Stimulated activated CD8-positive, alpha-beta memory T cell treated with anti-CD3 and anti-CD28 coated beads, Interleukin-15, amount 100 ng/mL, for 24 hours (primary cell): ENCODE measurements around the gene USP40.

Experiments
- DNase-seq: peaks from one replicate; pipeline ENCODE4 v3.0.0-alpha.2; 2020; ENCODE audit warnings: low read depth

Gene USP40

DNA sequence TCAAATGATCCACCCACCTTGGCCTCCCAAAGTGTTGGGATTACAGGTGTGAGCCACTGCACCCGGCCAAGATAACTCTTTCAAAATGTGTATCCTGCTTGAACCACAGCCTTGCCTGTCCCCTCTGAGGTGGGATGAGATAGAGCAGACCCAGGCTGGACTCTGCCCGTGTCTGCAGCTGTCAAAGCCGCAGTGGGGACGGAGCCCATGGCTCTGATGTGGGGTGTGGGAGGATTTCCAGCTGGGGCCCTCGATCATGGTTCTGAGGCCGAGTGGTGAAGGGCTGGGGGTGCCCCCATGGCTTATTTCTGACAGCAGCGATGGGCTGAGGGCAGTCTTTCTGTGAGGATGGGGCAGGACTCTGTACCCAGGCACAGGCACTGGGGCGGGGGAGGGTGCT, 107.8 kb downstream of the USP40 start:
- DNase-seq, result no peak

- no peak for DNase-seq
Measured at GRCh38 chr2:233458031-233458610, 108.5 kb downstream of the USP40 start.

GRCh38 chr2:233457356-233457755, 109.2 kb downstream of the USP40 start:
- DNase-seq, result no peak

DNA sequence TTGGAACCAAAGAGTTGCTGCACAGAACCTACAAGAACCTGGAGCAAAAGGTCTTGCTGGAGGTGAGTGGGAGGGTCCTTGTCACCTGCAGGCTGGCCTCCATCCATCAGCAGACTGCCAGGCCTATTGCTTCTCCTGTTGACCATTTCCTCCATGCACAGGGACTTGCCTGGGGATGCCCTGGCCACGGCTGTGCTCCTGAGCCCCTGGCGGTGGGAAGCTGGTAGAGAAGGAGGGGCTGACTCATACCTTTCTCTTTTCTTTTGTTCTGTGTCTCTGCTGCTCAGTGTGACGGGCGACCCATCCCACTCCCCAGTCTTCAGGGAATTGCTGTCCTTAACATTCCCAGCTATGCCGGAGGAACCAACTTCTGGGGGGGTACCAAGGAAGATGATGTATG, 109.6 kb downstream of the USP40 start:
- no peak for DNase-seq

GRCh38 chr2:233456111-233456510, 110.5 kb downstream of the USP40 start:
- no peak for DNase-seq

GRCh38 chr2:233455491-233455890, 111.1 kb downstream of the USP40 start:
- DNase-seq, result no peak

DNA sequence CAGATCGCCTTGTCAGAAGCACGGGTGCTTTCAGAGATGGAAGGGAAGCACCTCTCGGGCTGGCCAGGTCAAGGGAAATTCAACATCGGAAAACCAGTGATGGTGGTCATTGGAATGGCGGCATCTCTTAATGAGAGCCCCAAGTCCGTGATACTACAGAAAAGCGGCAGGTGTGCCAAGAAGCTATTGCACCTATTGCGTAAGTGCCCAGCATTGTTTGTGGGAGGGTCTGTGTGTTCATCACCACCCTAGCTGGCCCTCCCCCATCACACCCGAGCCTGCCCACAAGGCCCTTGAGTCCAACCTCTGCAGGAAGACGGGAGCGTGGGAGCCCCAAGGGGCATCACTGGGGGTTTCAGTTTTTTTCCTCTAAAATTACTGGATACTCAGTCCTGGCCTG, 111.6 kb downstream of the USP40 start:
- no peak for DNase-seq

DNA sequence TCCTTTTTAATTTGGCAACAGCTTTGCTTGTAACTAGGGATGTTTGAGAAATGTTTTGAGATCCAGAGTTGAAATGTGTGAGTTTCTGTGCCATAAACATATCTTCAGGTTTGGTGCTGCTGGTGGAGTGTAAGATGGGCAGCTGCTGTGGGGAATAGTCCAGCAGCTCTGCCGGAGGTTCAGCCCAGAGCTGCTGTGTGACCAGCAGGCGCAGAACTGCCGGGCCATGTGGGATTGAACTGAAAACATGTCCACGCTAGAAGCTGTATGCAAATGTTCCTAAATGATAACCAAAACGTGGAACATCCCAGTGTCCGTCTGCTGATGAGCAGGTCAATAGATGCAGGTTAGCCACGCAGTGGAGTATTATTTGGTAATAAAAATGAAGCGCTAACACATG, 112.7 kb downstream of the USP40 start:
- no peak for DNase-seq

- DNase-seq, result no peak
Measured at GRCh38 chr2:233453111-233453915, 113.3 kb downstream of the USP40 start.

- DNase-seq, result no peak
Measured at GRCh38 chr2:233451950-233452349, 114.6 kb downstream of the USP40 start.

DNA sequence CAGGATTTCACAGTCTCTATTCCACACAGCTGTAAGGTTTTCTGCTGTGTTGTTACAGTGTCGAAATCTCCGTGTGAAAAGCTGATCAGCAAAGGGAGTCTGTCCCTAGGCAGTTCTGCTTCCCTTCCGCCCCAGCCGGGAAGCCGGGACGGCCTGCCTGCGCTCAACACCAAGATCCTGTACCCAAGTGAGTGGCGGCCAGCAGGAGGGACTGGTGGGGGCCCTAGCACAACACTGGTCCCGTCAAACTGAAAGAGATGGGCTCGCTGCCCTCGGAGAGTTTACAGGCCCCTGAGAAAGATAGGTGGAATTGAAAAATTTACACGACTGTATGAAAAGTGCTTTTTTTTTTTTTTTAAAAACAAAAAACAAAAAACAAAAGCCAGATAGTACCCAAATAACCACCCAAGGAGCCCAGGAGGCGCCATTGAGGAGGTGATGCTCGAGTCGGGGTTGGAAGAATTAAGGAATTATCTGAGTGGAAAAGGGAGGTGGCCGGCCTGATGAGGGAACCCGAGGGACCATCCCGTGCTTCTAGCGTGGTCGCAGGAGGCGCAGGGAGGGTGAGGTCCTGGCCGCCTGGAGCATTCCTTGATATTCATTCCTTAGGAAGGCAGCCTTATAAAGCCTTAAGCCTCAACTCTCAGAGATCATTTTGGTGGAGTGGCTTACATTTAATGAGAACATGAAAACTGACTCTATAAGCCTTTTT, 115.6 kb downstream of the USP40 start:
- DNase-seq, result no peak

GRCh38 chr2:233449921-233450863, 116.4 kb downstream of the USP40 start:
- no peak for DNase-seq

DNA sequence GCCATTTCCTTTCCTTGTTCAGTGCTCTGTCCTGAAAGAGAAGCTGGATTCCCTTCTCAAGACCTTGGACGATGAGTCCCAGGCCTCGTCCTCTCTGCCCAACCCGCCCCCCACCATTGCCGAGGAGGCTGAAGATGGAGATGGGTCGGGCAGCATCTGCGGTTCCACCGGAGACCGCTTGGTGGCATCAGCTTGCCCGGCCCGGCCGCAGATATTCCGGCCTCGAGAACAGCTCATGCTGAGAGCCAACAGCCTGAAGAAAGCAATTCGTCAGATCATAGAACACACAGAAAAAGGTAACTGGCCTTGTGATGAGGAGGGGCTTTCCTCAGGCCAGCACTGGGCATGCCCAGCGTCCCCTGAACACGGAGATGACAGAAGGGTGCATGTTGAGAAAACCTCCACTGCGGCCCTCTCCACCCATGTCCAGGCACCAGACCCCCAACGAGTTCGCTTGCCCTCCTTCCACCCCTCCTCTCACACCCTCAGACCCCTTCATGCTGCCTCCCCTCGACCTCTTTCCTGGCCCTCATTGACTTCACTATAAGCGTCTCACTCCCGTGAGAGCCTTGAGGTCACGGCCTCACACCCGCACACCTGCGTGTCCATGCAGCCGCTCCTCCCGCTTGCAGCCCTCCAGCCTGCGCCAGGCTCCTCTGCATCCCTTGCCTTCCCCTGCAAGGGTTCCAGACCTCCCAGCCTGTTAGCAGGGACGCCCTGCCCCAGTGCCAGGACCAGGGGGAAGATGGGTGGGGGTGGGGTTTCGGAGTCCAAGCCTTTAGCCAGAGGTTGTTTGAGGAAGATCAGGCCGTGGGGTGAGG, 117.3 kb downstream of the USP40 start:
- no peak for DNase-seq

- no peak for DNase-seq
Measured at GRCh38 chr2:233448575-233448974, 118.0 kb downstream of the USP40 start.

DNA sequence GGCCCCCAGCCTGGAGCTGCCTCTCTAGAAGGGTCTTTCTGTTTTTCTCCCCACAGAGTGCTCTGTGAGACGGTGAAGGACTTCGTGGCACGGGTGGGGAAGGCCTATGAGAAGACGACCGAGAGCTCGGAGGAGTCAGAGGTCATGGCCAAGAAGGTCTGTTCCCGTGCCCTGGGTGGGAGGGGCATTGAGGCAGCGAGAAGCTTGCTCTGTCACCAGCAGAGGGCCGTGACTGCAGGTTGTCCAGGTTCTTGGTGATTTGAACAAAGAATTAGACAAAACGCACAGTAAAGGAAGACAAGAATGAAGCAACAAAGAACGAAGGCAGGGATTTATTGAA, 118.4 kb downstream of the USP40 start:
- no peak for DNase-seq

- DNase-seq, result no peak
Measured at GRCh38 chr2:233447506-233448219, 118.9 kb downstream of the USP40 start.

GRCh38 chr2:233446606-233447305, 119.8 kb downstream of the USP40 start:
- no peak for DNase-seq

DNA sequence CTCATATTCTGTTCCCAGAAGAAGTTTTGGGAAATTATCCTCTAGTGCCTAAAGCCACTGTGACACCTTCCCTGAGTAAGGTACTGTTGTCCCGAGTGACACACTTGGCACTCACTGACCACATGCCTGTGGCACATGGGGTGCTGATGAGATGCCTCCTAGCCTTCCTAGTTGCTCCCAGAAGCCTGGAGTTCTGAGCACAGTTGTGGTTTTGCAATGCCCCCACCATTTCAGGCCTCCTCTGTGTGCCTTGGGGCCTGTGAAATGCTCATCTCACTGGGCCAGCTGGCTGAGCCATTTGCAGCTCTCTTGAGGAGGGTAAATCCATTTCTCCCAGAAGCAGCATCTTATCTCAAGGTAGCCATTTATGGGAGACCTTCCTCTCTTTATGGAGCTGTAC, 120.5 kb downstream of the USP40 start:
- DNase-seq, result no peak

GRCh38 chr2:233445152-233445830, 121.3 kb downstream of the USP40 start:
- DNase-seq, result no peak
